Measurements from ENCODE around the gene RPS6KL1.

DNA sequence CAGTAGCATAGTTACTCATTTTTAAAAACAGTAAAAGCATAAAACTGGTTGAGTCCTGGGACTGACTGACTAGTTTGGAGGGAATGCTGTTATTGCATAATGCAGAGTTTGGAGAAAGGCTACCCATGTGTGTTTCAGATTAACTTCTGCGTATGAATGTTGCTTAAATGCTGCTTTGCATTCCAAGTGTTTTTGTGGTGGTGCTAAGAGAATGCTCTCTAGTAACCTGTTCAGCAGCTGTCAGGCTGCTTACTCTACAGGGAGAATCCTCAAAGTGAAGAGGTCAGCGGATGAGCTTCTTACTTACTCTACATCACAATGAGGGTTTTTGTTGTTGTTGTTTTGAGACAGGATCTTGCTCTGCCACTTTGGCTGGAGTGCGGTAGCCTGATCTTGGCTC lies 37.1 kb downstream of the RPS6KL1 start:
- TF ChIP-seq RAD21 (IDR thresholded peaks at IDR 0.05; ENCODE audit: low read depth), result no peak
- TF ChIP-seq TAF1 (IDR thresholded peaks at IDR 0.05; ENCODE audit: low read depth), result no peak
- TF ChIP-seq, protein P1, sequence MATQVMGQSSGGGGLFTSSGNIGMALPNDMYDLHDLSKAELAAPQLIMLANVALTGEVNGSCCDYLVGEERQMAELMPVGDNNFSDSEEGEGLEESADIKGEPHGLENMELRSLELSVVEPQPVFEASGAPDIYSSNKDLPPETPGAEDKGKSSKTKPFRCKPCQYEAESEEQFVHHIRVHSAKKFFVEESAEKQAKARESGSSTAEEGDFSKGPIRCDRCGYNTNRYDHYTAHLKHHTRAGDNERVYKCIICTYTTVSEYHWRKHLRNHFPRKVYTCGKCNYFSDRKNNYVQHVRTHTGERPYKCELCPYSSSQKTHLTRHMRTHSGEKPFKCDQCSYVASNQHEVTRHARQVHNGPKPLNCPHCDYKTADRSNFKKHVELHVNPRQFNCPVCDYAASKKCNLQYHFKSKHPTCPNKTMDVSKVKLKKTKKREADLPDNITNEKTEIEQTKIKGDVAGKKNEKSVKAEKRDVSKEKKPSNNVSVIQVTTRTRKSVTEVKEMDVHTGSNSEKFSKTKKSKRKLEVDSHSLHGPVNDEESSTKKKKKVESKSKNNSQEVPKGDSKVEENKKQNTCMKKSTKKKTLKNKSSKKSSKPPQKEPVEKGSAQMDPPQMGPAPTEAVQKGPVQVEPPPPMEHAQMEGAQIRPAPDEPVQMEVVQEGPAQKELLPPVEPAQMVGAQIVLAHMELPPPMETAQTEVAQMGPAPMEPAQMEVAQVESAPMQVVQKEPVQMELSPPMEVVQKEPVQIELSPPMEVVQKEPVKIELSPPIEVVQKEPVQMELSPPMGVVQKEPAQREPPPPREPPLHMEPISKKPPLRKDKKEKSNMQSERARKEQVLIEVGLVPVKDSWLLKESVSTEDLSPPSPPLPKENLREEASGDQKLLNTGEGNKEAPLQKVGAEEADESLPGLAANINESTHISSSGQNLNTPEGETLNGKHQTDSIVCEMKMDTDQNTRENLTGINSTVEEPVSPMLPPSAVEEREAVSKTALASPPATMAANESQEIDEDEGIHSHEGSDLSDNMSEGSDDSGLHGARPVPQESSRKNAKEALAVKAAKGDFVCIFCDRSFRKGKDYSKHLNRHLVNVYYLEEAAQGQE (IDR thresholded peaks at IDR 0.05; ENCODE audit: low read depth), result no peak
- no peak for TF ChIP-seq EP300 (IDR thresholded peaks at IDR 0.05; ENCODE audit: borderline replicate concordance)
- TF ChIP-seq YY1 (IDR thresholded peaks at IDR 0.05; ENCODE audit: low read depth), result no peak
- no peak for TF ChIP-seq CEBPB (IDR thresholded peaks at IDR 0.05)
- TF ChIP-seq, protein P2, sequence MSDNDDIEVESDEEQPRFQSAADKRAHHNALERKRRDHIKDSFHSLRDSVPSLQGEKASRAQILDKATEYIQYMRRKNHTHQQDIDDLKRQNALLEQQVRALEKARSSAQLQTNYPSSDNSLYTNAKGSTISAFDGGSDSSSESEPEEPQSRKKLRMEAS (IDR thresholded peaks at IDR 0.05), result no peak
- TF ChIP-seq, protein P3, sequence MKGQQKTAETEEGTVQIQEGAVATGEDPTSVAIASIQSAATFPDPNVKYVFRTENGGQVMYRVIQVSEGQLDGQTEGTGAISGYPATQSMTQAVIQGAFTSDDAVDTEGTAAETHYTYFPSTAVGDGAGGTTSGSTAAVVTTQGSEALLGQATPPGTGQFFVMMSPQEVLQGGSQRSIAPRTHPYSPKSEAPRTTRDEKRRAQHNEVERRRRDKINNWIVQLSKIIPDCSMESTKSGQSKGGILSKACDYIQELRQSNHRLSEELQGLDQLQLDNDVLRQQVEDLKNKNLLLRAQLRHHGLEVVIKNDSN (IDR thresholded peaks at IDR 0.05), result no peak
- TF ChIP-seq EGR1 (IDR thresholded peaks at IDR 0.05), result no peak
- no peak for TF ChIP-seq TEAD4 (IDR thresholded peaks at IDR 0.05)
- TF ChIP-seq ZBTB7A (IDR thresholded peaks at IDR 0.05; ENCODE audit: low read depth), result no peak

Data from Ishikawa (cell line).